Colonic mucosa (tissue), 4 donors: ENCODE measurements around the gene SLC12A7. TPM values are rescaled to one million over a fixed set of nuclear protein-coding genes. Genes with fewer than 3 reads are reported as not detected.

ENCODE experiments used
- DNase-seq: peaks from one replicate; pipeline ENCODE4 v3.0.0-alpha.2; 2020
- H3K27ac ChIP-seq: fragments of 200-600 bp; one replicate; pipeline ENCODE4 v1.8.0; 2021
- H3K27me3 ChIP-seq: fragments of 200-600 bp; one replicate; pipeline ENCODE4 v1.8.0; 2021
- H3K36me3 ChIP-seq: fragments of 200-600 bp; one replicate; pipeline ENCODE4 v1.8.0; 2021
- H3K4me1 ChIP-seq: fragments of 200-600 bp; one replicate; pipeline ENCODE4 v1.8.0; 2021; ENCODE audit warnings: mild to moderate bottlenecking
- H3K4me3 ChIP-seq: fragments of 200-600 bp; one replicate; pipeline ENCODE4 v1.8.0; 2021
- H3K9ac ChIP-seq, 2 donors: one replicate each; pipeline ENCODE4 v1.7.0; 2013; ENCODE audit warnings: control low read depth in 2 of 2, low read depth in 2 of 2, low read length in 2 of 2
- H3K9me3 ChIP-seq: fragments of 200-600 bp; one replicate; pipeline ENCODE4 v1.8.0; 2021
- CTCF ChIP-seq: fragments of 200-600 bp; IDR thresholded peaks from one replicate; pipeline ENCODE4 v1.8.0; 2022; ENCODE audit warnings: antibody characterized with exemption, mild to moderate bottlenecking
- intact Hi-C: fragments of 100-400 bp; cut with DNase I; formaldehyde crosslinking; loops from one replicate; pipeline ENCODE4 v1.14.1; 2022
- total RNA-seq, 2 donors: library from RNA; stranded (reverse); fragmentation: NEBNext Ultra II Directional in 1 of 2; extraction: Animal tissue kit (Norgen Biotek cat#: 25700) in 1 of 2; gene quantifications; one replicate each; pipeline ENCODE4 v1.2.1, GENCODE V29; 2021
- donor health status: healthy.
- donor health status: DM: no; HTN: no; CAD: no.
- donor health status: DM: no; HTN: no; CAD: no.

SLC12A7 gene
- total RNA-seq, 2 donors from 2014 or later: 64.6 to 81.2 TPM

- Histone ChIP-seq H3K36me3 (peaks cover 13% of the 10 kb centered on the region), H3K27ac (no peak overlapping the region), H3K4me3 (no peak overlapping the region), H3K4me1 (no peaks in the 10 kb centered on the region), H3K9ac (no peak overlapping the region), H3K27me3 (no peaks in the 10 kb centered on the region), H3K9me3 (no peaks in the 10 kb centered on the region)
- no peak for DNase-seq
- TF ChIP-seq CTCF: no peak
- intact Hi-C loops: no loop called here
These were observed 35.9 kb downstream of the SLC12A7 start for GRCh38 chr5:1075931-1076330.

GRCh38 chr5:1075555-1075881 lies 36.3 kb downstream of the SLC12A7 start:
- intact Hi-C loops: no loop called here
- no peak for DNase-seq
- Histone ChIP-seq H3K36me3 (peaks cover 13% of the 10 kb centered on the region), H3K27me3 (no peaks in the 10 kb centered on the region), H3K4me3 (no peak overlapping the region), H3K27ac (no peak overlapping the region), H3K4me1 (no peaks in the 10 kb centered on the region), H3K9ac (no peak overlapping the region), H3K9me3 (no peaks in the 10 kb centered on the region)
- no peak for TF ChIP-seq CTCF

- TF ChIP-seq CTCF: no peak
These were observed 36.9 kb downstream of the SLC12A7 start for GRCh38 chr5:1074816-1075554.

GRCh38 chr5:1074226-1074625 lies 37.6 kb downstream of the SLC12A7 start:
- H3K27ac ChIP-seq: no peak overlapping the region
- no peaks in the 10 kb centered on the region for H3K9me3 ChIP-seq
- H3K4me3 ChIP-seq: no peak overlapping the region
- TF ChIP-seq CTCF: no peak
- no peaks in the 10 kb centered on the region for H3K4me1 ChIP-seq
- no peaks in the 10 kb centered on the region for H3K27me3 ChIP-seq
- H3K9ac ChIP-seq: no peak overlapping the region
- no peak for DNase-seq
- intact Hi-C loops: no loop called here
- H3K36me3 ChIP-seq: peaks cover 13% of the 10 kb centered on the region

More at GRCh38 chr5:1074816-1075554, 36.9 kb downstream of the SLC12A7 start:
- no peak overlapping the region for H3K27ac ChIP-seq
- H3K27me3 ChIP-seq: no peaks in the 10 kb centered on the region
- no peak for DNase-seq
- no peaks in the 10 kb centered on the region for H3K9me3 ChIP-seq
- no peak overlapping the region for H3K9ac ChIP-seq
- intact Hi-C loops: no loop called here
- no peaks in the 10 kb centered on the region for H3K4me1 ChIP-seq
- H3K4me3 ChIP-seq: no peak overlapping the region
- peaks cover 13% of the 10 kb centered on the region for H3K36me3 ChIP-seq

- TF ChIP-seq CTCF: no peak
- Histone ChIP-seq H3K9ac (no peak overlapping the region), H3K27ac (no peak overlapping the region), H3K9me3 (no peaks in the 10 kb centered on the region), H3K36me3 (peaks cover 13% of the 10 kb centered on the region), H3K4me3 (no peak overlapping the region), H3K27me3 (no peaks in the 10 kb centered on the region), H3K4me1 (no peaks in the 10 kb centered on the region)
- intact Hi-C loops: no loop called here
- peak; percentile 58 for DNase-seq
These were observed 38.4 kb downstream of the SLC12A7 start for GRCh38 chr5:1073239-1074102.
